NCI-H1417 (cell line): ENCODE data around the gene UNC80.

Experiments
- DNase-seq, 3 experiments: peaks; one replicate each; lab custom pipeline; 2025; lab: John Stamatoyannopoulos, UW

The UNC80 gene

DNA sequence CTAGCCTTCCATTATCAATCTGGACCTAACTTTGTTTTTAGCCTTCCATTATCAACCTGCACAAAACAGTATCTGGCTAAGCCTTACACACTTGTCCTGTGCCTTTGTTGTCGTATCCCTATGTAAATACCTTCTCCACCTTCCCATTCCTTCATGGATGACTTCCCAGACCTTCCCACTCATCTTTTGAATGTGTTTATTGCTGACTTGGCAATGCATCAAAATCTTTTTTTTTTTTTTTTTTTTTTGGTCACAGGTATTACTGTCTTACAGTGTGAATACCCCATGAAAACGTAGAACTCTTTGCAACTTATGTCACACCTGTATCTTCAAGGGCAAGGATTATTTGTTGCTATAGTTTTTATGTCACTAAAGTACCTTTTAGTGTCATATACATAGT, 256.5 kb downstream of the UNC80 start:
- peak in 1 of 3 experiments; percentile 23 for DNase-seq

DNA sequence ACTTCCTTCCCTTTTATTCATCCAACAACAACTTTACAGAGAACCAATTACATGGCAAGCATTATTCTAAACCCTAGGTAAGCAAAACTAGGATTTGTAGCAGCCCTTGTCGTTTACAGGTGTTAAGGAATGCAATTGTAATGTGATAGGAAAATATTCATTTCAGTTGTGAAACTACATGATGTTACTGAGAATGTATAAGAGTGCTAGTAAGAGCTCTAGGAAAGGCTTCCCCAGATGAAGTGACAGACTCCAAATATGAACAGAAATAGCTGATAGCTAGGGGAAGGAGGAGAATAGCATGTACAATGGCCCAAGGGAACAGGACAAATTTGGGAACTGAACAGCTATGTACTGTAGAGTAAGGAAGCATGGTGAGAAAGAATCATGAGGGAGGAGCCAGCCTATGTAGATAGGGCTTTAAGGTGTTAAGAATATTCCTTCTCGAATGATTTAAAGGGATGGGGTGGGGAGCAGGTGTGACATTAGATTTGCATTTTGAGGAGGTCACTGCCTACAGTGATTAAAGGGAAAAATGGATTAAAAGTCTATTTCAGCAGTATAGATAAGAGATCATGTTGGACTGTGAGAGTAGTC, 262.6 kb downstream of the UNC80 start:
- DNase-seq = no peak

DNA sequence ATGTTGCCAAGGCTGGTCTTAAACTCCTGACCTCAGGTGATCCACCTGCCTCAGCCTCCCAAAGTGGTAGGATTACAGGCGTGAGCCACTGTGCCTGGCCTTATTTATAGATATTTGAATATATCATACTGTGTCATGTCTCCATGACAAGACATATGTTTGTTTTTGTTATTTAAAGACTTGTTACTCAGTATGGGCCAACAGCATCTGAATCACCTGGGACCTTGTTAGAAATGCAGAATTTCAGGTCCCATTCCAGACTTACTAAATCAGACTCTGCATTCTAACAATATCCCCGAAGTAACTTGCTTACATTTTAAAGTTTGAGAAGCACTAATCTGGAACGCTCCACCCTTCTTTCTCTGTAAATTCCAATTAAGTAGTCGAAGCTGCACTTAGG, 264.0 kb downstream of the UNC80 start:
- no peak for DNase-seq

DNA sequence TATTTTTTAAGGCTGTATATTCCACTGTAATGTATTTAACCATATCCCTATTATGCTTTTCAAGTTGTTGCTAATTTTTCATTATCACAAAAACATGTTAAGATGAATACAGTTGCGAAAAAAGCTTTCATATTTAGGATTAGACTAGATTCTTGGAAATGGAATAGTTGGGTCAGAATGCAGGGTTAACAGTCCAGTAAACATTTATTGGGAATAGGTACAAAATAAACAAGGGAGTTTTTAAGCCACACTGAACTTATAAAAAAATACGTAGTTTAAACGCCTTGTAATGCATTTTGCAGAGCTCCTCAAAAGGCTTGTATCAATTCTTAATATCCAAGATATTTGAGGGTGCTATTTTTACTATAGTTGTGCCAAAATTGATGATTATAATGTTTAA, 266.4 kb downstream of the UNC80 start:
- no peak for DNase-seq

DNA sequence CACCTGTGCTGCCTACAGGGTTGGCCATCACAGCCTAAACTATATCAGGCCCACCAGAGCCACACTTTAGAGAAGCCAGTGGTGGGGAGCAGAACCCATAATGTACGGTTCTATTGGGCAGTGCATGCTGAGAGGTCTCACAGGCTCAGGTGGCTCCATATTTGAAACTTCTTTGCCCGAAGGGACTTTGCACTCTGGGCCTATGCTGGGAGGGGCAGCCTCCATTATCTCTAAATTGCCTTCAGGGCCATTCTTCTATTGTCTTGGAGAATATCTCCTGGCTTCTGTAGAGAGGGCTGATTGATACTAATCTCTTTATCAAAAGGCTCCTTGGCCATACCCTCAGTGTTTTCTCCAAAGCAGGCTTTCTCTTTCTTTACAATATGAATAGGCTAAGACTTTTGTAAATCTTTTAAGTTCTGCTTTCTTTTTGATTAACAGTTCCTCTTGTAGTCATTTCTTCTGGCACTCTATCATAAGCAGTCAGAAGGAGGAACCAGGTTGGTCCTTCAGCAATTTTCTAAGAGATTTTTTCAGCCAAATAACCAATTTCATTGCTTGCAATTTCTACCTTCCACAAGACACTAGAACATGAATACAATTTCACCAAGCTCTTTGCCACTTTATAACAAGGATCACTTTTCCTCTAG, 275.3 kb downstream of the UNC80 start:
- DNase-seq = no peak
